Type B pancreatic cell (in vitro differentiated cells): ENCODE measurements around the gene CEP97. TPM values are rescaled to one million over a fixed set of nuclear protein-coding genes. Genes with fewer than 3 reads are reported as not detected.
"Not testable (repeated sequence)": the region's sequence is repeated elsewhere in the genome, so short reads cannot be mapped to it uniquely, and the experiment has no call there.

Experiments
- DNase-seq: peaks from one replicate; pipeline ENCODE4 v3.0.0; 2021; ENCODE audit warnings: mixed read lengths; ENCODE audit not compliant: unreplicated experiment; ENCODE audit errors: extremely low spot score
- H3K27ac Mint-ChIP-seq: 2 replicates; pipeline ENCODE4 v1.8.0; 2021; ENCODE audit warnings: mild to moderate bottlenecking, mixed read lengths
- H3K27me3 Mint-ChIP-seq: 2 replicates; pipeline ENCODE4 v1.8.0; 2021; ENCODE audit warnings: mixed read lengths
- H3K36me3 Mint-ChIP-seq: 2 replicates; pipeline ENCODE4 v1.8.0; 2021; ENCODE audit warnings: mixed read lengths
- H3K4me1 Mint-ChIP-seq: one replicate; pipeline ENCODE4 v1.8.0; 2021; ENCODE audit warnings: mixed read lengths; ENCODE audit not compliant: unreplicated experiment
- H3K4me3 Mint-ChIP-seq: 2 replicates; pipeline ENCODE4 v1.8.0; 2021; ENCODE audit warnings: mild to moderate bottlenecking, mixed read lengths
- H3K9me3 Mint-ChIP-seq: 2 replicates; pipeline ENCODE4 v1.8.0; 2021; ENCODE audit warnings: mixed read lengths
- total RNA-seq: library from RNA; stranded (reverse); gene quantifications from 2 replicates; pipeline ENCODE4 v1.2.1, GENCODE V29; 2021; ENCODE audit warnings: low replicate concordance
- TF ChIP-seq, protein P1 (sequence below): fragments of 200-600 bp; sonication (generic); conservative IDR thresholded peaks from 2 replicates; pipeline ENCODE4 v1.5.0; 2021; ENCODE audit warnings: antibody characterized with exemption, mild to moderate bottlenecking

CEP97 gene
- total RNA-seq, 1 donor from 2014 or later = 24.2 TPM

DNA sequence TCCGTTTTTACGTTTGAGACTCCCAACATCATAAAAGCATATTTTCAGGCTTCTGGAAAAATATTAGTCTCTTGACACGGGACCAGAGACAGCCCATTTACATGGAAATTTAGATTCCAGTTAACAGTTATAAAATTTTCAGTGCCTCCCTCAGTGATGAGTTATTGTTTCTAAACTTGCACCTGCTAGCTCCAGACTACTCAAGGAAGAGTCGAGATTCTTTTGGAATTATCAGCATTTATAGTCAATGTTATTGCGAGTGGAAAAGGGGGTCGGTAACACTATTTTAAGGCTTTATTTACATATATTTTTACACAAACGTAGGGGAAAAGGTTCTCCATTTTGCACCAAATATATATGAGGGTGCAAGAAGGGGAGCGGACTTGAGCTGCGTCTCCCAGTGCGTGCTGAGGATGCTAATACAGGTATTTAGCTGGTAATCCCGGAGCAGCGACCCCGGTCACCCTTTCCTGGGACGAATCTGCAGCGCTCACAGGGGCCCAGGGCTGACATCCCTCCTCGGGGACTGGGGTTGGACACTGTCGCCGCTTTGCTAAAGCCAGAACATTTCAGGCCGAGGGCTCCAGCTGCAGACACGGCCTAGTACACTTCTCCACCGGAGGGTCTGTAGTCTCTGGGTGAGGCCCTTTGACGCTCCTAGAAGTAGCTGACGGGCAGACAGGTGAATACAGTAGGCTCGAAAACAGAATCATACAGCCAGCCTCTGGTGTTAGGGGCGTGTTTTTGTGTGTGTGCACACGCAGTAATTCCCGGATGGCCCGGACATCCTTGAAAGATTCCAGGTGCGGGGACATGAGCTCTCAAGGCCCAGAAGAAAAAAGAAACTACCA is 46.8 kb upstream of the CEP97 start:
- Mint-ChIP-seq H3K36me3 (peaks cover 24% of the 10 kb centered on the region), H3K9me3 (no peaks in the 10 kb centered on the region), H3K4me1 (peaks cover 25% of the 10 kb centered on the region), H3K4me3 (peak overlapping the region; percentile 95), H3K27ac (peak overlapping the region; percentile 98), H3K27me3 (peaks cover 3% of the 10 kb centered on the region)
- TF ChIP-seq, protein P1, sequence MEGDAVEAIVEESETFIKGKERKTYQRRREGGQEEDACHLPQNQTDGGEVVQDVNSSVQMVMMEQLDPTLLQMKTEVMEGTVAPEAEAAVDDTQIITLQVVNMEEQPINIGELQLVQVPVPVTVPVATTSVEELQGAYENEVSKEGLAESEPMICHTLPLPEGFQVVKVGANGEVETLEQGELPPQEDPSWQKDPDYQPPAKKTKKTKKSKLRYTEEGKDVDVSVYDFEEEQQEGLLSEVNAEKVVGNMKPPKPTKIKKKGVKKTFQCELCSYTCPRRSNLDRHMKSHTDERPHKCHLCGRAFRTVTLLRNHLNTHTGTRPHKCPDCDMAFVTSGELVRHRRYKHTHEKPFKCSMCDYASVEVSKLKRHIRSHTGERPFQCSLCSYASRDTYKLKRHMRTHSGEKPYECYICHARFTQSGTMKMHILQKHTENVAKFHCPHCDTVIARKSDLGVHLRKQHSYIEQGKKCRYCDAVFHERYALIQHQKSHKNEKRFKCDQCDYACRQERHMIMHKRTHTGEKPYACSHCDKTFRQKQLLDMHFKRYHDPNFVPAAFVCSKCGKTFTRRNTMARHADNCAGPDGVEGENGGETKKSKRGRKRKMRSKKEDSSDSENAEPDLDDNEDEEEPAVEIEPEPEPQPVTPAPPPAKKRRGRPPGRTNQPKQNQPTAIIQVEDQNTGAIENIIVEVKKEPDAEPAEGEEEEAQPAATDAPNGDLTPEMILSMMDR = peak; percentile 14
- no peak for DNase-seq

DNA sequence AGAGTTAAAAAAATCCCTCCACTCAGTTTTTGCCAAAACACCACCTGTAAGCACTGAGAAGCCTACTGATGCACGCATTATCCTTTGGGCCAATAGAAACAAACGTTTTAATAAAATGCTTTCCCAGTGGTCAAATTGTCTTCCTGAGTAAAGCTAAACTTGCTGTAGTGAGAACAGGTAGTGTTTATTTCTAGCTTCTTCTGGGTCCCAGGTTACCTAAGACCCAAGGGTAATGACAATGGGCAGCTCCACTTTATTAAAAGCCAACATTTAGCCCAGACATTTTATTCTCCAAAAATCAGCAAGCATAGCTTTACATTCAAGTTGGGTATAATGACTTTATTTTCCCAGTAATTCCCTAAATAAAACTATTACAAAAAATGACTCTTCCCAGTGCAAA is 45.6 kb upstream of the CEP97 start:
- DNase-seq, H3K9me3 Mint-ChIP-seq, H3K27ac Mint-ChIP-seq, H3K27me3 Mint-ChIP-seq, H3K4me3 Mint-ChIP-seq: not testable (repeated sequence)
- H3K36me3 Mint-ChIP-seq = peaks cover 24% of the 10 kb centered on the region
- peaks cover 17% of the 10 kb centered on the region for H3K4me1 Mint-ChIP-seq

DNA sequence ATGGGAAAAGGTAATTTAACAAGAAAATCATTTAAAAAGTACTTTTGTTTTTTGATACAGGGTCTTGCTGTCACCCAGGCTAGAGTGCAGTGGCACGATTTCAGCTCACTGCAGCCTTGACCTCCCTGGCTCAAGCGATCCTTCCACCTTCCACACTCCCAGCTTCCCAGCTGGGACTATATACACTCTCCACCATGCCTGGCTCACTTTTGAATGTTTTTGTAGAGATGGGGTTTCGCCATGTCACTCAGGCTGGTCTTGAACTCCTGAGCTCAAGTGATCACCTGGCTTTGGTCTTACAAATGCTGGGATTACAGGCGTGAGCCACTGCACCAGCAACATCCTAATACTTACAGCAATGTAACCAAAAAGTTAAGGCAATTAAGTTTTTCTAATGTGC is 43.9 kb upstream of the CEP97 start:
- peaks cover 14% of the 10 kb centered on the region for H3K4me1 Mint-ChIP-seq
- peaks cover 28% of the 10 kb centered on the region for H3K36me3 Mint-ChIP-seq
- TF ChIP-seq, protein P1 = no peak
- no peaks in the 10 kb centered on the region for H3K9me3 Mint-ChIP-seq
- no peak overlapping the region for H3K4me3 Mint-ChIP-seq
- no peak for DNase-seq
- H3K27ac Mint-ChIP-seq = peak overlapping the region; percentile 22
- H3K27me3 Mint-ChIP-seq = peaks cover 3% of the 10 kb centered on the region

DNA sequence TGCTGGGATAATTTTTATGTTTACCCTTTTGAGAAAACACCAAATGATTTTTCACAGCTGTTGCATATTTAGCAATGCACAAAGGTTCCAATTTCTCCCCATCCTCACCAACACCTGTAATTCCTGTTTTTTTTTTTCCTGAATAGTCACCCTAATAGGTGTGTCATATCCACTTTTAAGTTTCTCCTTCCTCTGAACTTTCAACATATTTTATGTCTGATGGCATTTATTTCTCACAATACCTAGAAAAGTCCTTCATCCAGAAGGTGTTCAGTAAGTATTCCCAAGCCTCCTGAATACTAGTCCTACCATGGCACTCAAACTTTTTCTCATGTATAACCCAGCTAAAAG is 39.4 kb upstream of the CEP97 start:
- peaks cover 35% of the 10 kb centered on the region for H3K36me3 Mint-ChIP-seq
- H3K4me1 Mint-ChIP-seq = peaks cover 14% of the 10 kb centered on the region
- H3K9me3 Mint-ChIP-seq = no peaks in the 10 kb centered on the region
- TF ChIP-seq, protein P1 = no peak
- no peaks in the 10 kb centered on the region for H3K27me3 Mint-ChIP-seq
- no peak for DNase-seq
- peak overlapping the region; percentile 99 for H3K4me3 Mint-ChIP-seq
- peak overlapping the region; percentile 99 for H3K27ac Mint-ChIP-seq

DNA sequence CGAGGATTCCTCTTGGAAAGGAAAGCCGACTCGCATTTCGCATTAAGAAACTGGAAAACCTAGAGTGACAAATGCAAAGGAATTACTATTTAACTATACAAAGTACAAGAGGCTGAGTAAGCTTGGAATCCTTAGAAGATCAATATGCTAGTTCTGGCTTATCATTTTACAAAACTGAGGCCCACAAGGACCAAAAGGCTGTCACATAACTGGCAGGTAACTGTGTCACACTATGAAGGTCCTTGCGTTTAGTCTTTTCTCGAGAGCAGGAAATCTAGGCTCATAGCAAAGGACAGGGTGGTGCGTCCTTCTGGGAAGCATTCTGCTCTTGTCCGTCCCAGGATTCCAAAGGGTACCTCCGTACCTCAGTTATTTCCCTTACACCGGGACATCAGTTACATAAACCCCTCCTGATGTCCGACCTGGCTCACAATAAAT is 38.5 kb upstream of the CEP97 start:
- no peak for DNase-seq
- TF ChIP-seq, protein P1 = no peak
- Mint-ChIP-seq H3K27ac (peak overlapping the region; percentile 99), H3K9me3 (no peaks in the 10 kb centered on the region), H3K4me1 (peaks cover 14% of the 10 kb centered on the region), H3K4me3 (peak overlapping the region; percentile 99), H3K27me3 (no peaks in the 10 kb centered on the region), H3K36me3 (peaks cover 30% of the 10 kb centered on the region)

DNA sequence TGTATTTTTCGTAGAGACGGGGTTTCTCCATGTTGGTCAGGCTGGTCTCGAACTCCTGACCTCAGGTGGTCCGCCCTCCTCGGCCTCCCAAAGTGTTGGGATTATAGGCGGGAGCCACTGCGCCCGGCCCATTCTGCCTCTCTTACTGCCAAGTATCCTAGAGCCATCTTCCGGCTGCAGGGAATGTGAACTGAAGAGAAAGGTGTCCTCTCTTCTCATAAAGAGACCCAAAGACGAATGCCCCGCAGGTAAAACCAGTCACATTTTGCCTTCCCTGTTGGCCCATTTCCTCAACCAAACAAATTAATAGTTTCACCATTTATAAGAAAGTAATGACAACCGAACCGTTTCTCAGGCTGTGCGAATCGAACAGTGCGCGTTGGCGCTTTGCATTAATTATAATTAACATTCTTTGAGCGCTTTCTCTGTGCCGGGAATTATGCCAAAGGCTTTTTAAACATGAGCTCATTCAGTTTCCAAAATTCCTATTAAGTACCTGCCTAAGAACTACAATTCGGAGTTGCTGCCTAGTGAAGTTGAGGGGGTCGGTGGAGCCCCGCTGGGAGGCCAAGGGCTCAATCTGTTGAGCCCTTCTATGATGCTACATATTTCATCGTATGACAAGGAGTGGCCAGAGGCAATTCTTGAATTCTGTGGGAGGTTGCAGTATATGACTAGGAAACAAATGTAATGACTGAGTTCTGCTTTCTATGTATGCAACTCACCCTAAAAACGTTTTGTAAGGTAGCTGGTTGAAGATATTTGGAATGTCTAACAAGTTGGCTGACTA is 37.1 kb upstream of the CEP97 start:
- Mint-ChIP-seq H3K36me3 (peaks cover 22% of the 10 kb centered on the region), H3K4me1 (peaks cover 14% of the 10 kb centered on the region), H3K27me3 (no peaks in the 10 kb centered on the region), H3K9me3 (no peaks in the 10 kb centered on the region), H3K4me3 (peak overlapping the region; percentile 99), H3K27ac (peak overlapping the region; percentile 99)
- TF ChIP-seq, protein P1 = no peak
- no peak for DNase-seq
